HL-60 (cell line): Measurements from ENCODE around the gene TMEM242.

Experiments used
- CTCF ChIP-seq: IDR thresholded peaks from one replicate; pipeline ENCODE4 v1.5.1; 2011; ENCODE audit warnings: low read length, control low read depth, inconsistent platforms; ENCODE audit not compliant: insufficient read depth
- GABPA ChIP-seq: IDR thresholded peaks from 2 replicates; pipeline ENCODE4 v1.6.1; 2012; ENCODE audit warnings: low read depth
- POLR2AphosphoS5 ChIP-seq: IDR thresholded peaks from 2 replicates; pipeline ENCODE4 v1.6.1; 2012; ENCODE audit warnings: low read depth
- REST ChIP-seq: IDR thresholded peaks from 2 replicates; pipeline ENCODE4 v1.6.1; 2012; ENCODE audit warnings: low read depth; ENCODE audit not compliant: insufficient replicate concordance
- SPI1 ChIP-seq: IDR thresholded peaks from 2 replicates; pipeline ENCODE4 v1.6.1; 2012; ENCODE audit warnings: low read depth, mild to moderate bottlenecking, borderline replicate concordance

GRCh38 chr6:157261606-157262005 is 61.7 kb downstream of the TMEM242 start:
- no peak for TF ChIP-seq CTCF
- no peak for TF ChIP-seq POLR2AphosphoS5
- no peak for TF ChIP-seq GABPA
- TF ChIP-seq REST = no peak
- no peak for TF ChIP-seq SPI1
